ENCODE measurements around the gene CBY2.
A peak's percentile ranks its signal among the peaks of the same experiment; 100 is the strongest.
"Not testable (repeated sequence)": the region's sequence is repeated elsewhere in the genome, so short reads cannot be mapped to it uniquely, and the experiment has no call there.

The CBY2 gene, protein sequence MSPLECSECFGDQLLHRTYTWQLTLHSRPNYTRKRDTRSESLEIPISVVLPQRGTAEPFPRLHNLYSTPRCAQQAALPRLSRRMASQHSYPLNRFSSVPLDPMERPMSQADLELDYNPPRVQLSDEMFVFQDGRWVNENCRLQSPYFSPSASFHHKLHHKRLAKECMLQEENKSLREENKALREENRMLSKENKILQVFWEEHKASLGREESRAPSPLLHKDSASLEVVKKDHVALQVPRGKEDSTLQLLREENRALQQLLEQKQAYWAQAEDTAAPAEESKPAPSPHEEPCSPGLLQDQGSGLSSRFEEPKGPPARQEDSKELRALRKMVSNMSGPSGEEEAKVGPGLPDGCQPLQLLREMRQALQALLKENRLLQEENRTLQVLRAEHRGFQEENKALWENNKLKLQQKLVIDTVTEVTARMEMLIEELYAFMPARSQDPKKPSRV

DNA sequence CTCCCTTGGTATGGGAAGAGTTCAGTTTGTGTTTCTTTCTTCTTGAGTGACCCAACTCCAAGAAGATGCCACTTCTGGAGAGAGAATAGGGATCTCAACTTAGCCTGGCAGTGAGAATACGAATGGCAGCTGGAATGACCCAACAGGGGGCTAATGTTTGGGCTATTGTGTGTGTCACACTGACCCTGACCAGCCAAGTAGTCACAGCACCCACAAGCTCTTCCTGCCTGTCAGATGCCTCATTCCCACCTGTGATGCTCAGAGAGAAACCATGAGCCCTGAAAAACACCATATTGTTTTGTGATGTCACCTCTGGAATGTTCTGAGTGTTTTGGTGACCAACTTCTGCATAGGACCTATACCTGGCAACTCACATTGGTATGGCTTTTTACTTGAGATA lies at the start of gene CBY2:
CBY2 (plus strand) TSS at position 233 of the 400 bp plus-strand sequence; CDS start at position 304, 71 bp downstream.
- DNase-seq (ENCODE audit: low read depth in 1 of 2, low spot score in 1 of 2), result no peak
- no peak for TF ChIP-seq JUND (IDR thresholded peaks at IDR 0.05; ENCODE audit: low read depth)
- in situ Hi-C loops (cut with HindIII; ENCODE audit: low pct_unique_long_range_greater_than_20kb, low sequenced_read_pairs), result no loop called here

DNA sequence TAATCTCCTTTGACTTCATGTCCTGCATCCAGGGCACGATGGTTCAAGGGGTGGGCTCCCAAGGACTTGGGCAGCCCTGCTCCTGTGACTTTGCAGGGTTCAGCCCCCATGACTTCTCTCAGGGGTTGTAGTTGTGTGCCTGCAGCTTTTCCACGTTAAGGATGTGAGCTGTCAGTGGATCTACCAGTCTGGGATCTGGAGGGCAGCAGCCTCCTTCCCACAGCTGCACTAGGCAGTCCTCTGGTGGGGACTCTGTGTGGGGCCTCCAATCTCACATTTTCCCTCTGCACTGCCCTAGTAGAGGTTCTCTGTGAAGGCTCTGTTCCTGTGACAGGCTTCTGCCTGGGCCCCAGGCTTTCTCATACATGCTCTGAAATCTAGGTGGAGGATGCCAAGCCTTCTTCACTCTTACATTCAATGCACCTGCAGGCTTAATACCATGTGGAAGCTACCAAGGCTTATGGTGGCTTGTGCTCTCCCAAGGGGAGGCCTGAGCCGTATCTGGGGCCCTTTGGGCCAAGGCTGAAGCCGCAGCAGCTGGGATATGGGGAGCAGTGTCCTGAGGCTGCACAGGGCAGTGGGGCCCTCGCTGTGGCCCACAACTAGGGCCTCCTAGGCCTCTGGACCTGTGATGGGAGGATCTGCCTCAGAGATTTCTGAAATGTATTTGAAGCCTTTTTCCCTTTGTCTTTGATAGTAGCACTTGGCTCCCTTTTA lies 47.3 kb upstream of the CBY2 start:
- no peak for TF ChIP-seq JUND (IDR thresholded peaks at IDR 0.05; ENCODE audit: low read depth)
- no peak for DNase-seq (ENCODE audit: low read depth in 1 of 2, low spot score in 1 of 2)
- in situ Hi-C loops (cut with HindIII; ENCODE audit: low pct_unique_long_range_greater_than_20kb, low sequenced_read_pairs), result no loop called here

DNA sequence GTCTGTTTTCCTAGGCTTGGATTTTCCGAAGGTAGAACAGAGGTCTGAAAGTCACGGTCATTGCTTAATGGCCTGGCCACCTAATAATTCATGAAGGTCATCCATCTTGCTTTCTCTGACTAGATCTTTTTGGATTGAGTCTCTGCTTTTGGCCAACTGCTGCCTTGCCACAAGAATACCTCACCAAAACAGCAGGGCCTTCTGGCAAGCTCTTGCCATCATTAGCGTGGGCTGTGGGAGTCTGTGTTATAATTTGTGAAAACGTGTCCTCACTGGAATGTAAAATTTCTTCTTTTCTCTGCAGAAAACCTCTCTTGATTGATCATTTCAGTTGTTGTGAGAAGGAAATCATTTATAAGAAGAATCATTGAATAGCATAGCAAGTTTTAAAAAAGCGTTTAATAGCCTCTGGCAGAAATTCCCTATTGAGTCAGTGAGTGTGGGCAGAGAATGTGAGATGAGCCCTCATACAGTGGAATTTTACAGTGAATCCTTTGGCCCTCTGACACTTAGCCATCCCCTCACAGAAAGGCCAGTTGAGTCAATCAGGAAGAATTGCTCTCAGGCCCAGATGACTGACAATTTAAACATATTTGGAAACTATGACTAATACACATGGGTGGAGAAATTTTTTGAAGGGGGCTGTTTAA lies 43.4 kb upstream of the CBY2 start:
- in situ Hi-C loops (cut with HindIII; ENCODE audit: low pct_unique_long_range_greater_than_20kb, low sequenced_read_pairs), result no loop called here
- no peak for TF ChIP-seq JUND (IDR thresholded peaks at IDR 0.05; ENCODE audit: low read depth)
- DNase-seq (ENCODE audit: low read depth in 1 of 2, low spot score in 1 of 2), result no peak

DNA sequence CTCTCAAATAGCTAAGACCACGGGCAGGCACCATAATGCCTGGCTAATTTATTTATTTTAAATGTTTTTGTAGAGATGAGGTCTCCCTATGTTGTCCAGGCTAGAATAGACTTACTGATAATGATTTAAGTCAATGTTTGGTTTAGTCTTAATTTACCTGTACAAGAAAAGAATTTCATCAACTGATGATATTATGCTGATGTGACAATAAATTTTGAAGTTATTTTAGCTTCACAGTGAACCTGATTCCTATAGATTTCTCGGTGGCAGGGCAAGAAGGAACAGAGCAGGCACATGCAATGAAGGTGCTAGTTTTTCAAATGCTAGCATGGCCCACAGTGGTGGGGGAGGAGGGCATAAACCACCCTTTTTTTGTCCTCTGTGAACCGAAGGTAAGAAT lies 42.6 kb upstream of the CBY2 start:
- in situ Hi-C loops (cut with HindIII; ENCODE audit: low pct_unique_long_range_greater_than_20kb, low sequenced_read_pairs), result no loop called here
- DNase-seq (ENCODE audit: low read depth in 1 of 2, low spot score in 1 of 2), result no peak
- TF ChIP-seq JUND (IDR thresholded peaks at IDR 0.05; ENCODE audit: low read depth), result no peak

DNA sequence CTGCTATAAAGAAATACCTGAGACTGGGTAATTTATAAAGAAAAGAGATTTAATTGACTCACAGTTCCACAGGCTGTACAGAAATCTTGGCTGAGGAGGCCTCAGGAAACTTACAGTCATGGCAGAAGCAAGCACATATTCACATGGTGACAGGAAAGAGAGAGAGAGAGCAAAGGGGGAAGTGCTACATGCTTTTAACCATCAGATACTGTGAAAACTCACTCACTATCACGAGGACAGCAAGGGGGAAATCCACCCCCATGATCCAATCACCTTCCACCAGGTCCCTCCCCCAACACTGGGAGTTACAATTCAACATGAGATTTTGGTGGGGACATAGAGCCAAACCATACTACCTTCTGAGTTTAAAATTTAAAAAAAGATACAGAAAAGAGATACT lies 41.7 kb upstream of the CBY2 start:
- in situ Hi-C loops (cut with HindIII; ENCODE audit: low pct_unique_long_range_greater_than_20kb, low sequenced_read_pairs); DNase-seq (ENCODE audit: low read depth in 1 of 2, low spot score in 1 of 2): not testable (repeated sequence)

DNA sequence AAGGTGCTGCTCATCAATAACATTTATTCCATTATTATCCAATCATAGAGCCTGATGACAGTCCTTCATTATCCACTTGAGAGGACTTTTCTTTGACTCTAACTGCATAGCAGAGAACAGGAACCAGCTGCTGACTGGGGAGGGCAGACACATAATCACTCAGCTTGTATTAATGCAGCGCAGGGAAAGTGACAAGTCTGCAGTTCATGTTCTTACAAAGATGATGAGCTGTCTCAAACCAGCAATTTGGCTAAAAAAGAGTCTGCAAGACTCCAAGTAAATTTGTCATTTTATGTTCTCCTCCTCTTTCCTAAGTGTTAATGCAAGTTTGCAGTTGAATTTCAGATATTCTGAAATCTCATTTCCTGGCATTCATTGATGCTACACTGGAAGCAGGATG lies 40.0 kb upstream of the CBY2 start:
- no peak for TF ChIP-seq JUND (IDR thresholded peaks at IDR 0.05; ENCODE audit: low read depth)
- no peak for DNase-seq (ENCODE audit: low read depth in 1 of 2, low spot score in 1 of 2)
- in situ Hi-C loops (cut with HindIII; ENCODE audit: low pct_unique_long_range_greater_than_20kb, low sequenced_read_pairs), result no loop called here

DNA sequence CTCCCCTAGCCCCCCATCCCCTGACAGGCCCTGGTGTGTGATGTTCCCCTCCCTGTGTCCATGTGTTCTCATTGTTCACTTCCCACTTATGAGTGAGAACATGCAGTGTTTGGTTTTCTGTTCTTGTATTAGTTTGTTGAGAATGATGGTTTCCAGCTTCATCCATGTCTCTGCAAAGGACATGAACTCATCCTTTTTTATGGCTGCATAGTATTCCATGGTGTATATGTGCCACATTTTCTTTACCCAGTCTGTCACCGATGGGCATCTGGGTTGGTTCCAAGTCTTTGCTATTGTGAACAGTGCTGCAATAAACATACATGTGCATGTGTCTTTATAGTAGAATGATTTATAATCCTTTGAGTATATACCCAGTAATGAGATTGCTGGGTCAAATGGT lies 39.2 kb upstream of the CBY2 start:
- in situ Hi-C loops (cut with HindIII; ENCODE audit: low pct_unique_long_range_greater_than_20kb, low sequenced_read_pairs); DNase-seq (ENCODE audit: low read depth in 1 of 2, low spot score in 1 of 2): not testable (repeated sequence)

DNA sequence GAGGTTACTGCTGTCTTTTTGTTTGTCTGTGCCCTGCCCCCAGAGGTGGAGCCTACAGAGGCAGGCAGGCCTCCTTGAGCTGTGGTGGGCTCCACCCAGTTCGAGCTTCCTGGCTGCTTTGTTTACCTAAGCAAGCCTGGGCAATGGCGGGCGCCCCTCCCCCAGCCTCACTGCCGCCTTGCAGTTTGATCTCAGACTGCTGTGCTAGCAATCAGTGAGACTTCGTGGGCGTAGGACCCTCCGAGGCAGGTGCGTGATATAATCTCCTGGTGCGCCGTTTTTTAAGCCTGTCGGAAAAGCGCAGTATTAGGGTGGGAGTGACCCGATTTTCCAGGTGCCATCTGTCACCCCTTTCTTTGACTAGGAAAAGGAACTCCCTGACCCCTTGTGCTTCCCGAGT lies 32.5 kb upstream of the CBY2 start:
- in situ Hi-C loops (cut with HindIII; ENCODE audit: low pct_unique_long_range_greater_than_20kb, low sequenced_read_pairs); DNase-seq (ENCODE audit: low read depth in 1 of 2, low spot score in 1 of 2): not testable (repeated sequence)

DNA sequence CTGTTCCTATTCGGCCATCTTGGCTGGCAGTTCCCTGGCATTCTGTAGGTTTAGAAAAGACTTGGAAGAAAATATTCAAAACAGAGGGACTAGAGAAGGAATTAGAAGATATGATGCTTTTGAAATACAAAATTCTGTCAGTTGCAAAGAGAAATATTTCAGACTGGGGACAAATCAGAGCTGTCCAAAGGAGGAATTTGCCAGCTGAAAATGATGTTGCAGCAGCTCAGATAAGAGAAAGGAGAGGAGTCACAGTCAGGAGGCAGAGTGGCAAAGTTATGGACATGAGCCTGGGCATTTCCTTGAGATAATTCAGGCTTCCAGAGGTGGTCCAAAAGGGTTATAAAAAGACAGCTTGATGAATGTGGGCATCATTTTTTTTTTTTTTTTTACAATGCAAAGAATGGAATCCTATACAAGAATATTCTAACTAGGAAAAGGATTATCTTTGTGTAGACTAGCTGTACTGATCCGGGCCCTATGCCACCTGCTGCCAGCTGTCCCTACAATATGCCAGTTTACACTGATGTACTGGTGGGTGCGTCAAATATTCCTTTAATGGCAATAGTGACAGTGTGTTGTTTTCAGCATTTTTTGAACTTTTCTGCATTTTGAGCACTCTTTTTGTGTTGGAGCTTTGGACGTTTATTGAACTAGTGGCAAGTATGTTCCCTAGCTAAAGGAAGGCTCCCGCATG lies 31.8 kb upstream of the CBY2 start:
- no peak for TF ChIP-seq JUND (IDR thresholded peaks at IDR 0.05; ENCODE audit: low read depth)
- in situ Hi-C loops (cut with HindIII; ENCODE audit: low pct_unique_long_range_greater_than_20kb, low sequenced_read_pairs), result no loop called here
- no peak for DNase-seq (ENCODE audit: low read depth in 1 of 2, low spot score in 1 of 2)

DNA sequence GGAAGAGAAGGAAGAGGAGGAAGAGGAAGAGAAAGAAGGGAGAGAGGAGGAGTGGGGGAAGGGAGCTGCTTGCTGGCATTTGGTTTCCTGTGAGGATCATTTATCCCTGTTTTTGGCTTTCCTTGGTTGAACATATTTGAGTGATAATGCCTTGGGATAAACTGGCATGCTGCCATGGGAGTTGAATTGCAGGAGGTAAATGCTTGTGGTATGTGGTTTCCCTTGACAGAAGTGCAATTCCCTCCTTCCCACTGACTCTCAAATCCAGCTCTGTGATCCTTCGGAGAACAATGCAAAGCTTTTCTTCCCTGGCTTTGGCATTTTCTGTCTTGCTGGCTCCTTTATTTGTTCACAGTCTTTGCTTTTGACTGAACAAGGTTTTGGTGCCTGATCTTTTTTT lies 27.2 kb upstream of the CBY2 start:
- DNase-seq (ENCODE audit: low read depth in 1 of 2, low spot score in 1 of 2), result peak in 1 of 2 experiments; percentile 52
- in situ Hi-C loops (cut with HindIII; ENCODE audit: low pct_unique_long_range_greater_than_20kb, low sequenced_read_pairs), result no loop called here
- TF ChIP-seq JUND (IDR thresholded peaks at IDR 0.05; ENCODE audit: low read depth), result no peak

DNA sequence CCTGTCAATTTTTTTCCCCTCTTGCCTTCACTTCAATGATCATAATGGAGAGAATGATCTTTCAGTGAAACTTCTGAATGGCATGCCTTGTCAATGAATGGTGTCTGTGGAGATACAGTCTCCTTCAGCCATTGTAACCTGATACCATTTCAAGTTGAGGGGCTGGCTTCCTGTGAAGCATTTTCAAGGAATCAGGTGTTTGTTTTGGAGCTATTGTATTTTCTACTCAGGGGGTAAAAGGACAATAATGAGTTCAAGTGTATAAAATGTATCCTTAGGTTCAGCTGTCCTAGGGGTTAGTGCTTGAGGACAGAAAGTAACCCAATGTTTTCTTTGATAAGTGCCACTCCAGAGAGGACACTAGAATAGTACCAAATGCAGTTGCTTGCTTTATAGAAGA lies 23.8 kb upstream of the CBY2 start:
- no peak for DNase-seq (ENCODE audit: low read depth in 1 of 2, low spot score in 1 of 2)
- in situ Hi-C loops (cut with HindIII; ENCODE audit: low pct_unique_long_range_greater_than_20kb, low sequenced_read_pairs), result no loop called here
- TF ChIP-seq JUND (IDR thresholded peaks at IDR 0.05; ENCODE audit: low read depth), result no peak

DNA sequence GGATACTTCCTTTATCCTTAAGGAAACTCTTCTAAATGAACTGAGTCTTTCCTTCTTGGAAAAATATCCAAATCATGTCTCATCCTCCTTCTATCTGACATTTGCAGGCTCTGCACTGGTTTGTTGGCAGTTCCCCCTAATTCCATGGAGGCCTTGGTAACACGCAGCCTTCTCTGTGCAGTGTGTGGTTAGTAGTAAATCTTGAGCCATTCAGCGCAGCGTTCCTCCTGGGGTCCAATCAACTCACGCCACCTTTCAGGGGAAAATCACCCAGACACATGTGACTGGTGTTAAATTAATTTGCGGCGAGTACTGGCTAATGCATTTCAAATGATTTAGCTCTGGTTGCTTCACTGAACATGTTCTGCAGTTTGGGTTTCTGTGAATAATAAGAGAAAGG lies 21.0 kb upstream of the CBY2 start:
- no peak for DNase-seq (ENCODE audit: low read depth in 1 of 2, low spot score in 1 of 2)
- TF ChIP-seq JUND (IDR thresholded peaks at IDR 0.05; ENCODE audit: low read depth), result no peak
- in situ Hi-C loops (cut with HindIII; ENCODE audit: low pct_unique_long_range_greater_than_20kb, low sequenced_read_pairs), result no loop called here
